SK-N-SH (cell line): ENCODE data around the gene LRRC27. TPM values are rescaled to one million over a fixed set of nuclear protein-coding genes. Genes with fewer than 3 reads are reported as not detected.

Source experiments
- CTCF ChIA-PET: fragments of 300-600, 350-600 bp; formaldehyde crosslinking; extraction: SDS; loops from one replicate; lab custom pipeline; 2021; lab: Yijun Ruan, JAX
- POLR2A ChIA-PET: fragments of 350-600 bp; sonication (Branson Sonifier 250); formaldehyde crosslinking; extraction: SDS; loops from one replicate; lab custom pipeline; 2020; ENCODE audit warnings: antibody characterized with exemption, inconsistent platforms; lab: Yijun Ruan, JAX
- DNase-seq: peaks from one replicate; pipeline ENCODE4 v3.0.0; 2012
- H2AFZ ChIP-seq: fragments of 200-600 bp; sonication (generic); 2 replicates; pipeline ENCODE4 v1.8.1; 2016; ENCODE audit warnings: antibody characterized with exemption, mild to moderate bottlenecking, low read depth
- H3F3A ChIP-seq: fragments of 200-600 bp; sonication (generic); replicated peaks from 2 replicates; pipeline ENCODE3; 2016; ENCODE audit warnings: antibody characterized with exemption, mild to moderate bottlenecking; ENCODE audit not compliant: insufficient read depth
- H3K27ac ChIP-seq, 2 experiments: fragments of 200-500 bp in 1 of 2; fragments of 200-600 bp in 1 of 2; sonication (Bioruptor generic) in 1 of 2; sonication (generic), shearing (Covaris generic) in 1 of 2; 2 replicates each; pipeline versions ENCODE4 v1.5.1 to v1.6.1; 2014 to 2016; ENCODE audit warnings: low read depth in 2 of 2, inconsistent platforms in 1 of 2, low read length in 1 of 2, mild to moderate bottlenecking in 1 of 2, mixed read lengths in 1 of 2
- H3K27me3 ChIP-seq: fragments of 200-600 bp; sonication (generic), shearing (Covaris generic); 2 replicates; pipeline ENCODE4 v1.6.1; 2016; ENCODE audit warnings: mixed run types; ENCODE audit not compliant: insufficient read depth
- H3K36me3 ChIP-seq, 2 experiments: fragments of 200-500 bp in 1 of 2; fragments of 200-600 bp in 1 of 2; sonication (Bioruptor generic) in 1 of 2; sonication (generic) in 1 of 2; replicated peaks in 1 of 2; 2 replicates each; pipeline versions ENCODE3 to v1.5.1; 2014 to 2016; ENCODE audit warnings: low read length in 1 of 2, mild to moderate bottlenecking in 1 of 2; ENCODE audit not compliant: insufficient read depth in 2 of 2, control insufficient read depth in 1 of 2
- H3K4me1 ChIP-seq, 2 experiments: fragments of 200-500 bp in 1 of 2; fragments of 200-600 bp in 1 of 2; sonication (Bioruptor generic) in 1 of 2; sonication (generic), shearing (Covaris generic) in 1 of 2; 2 replicates each; pipeline versions ENCODE4 v1.5.1 to v1.6.1; 2014 to 2016; ENCODE audit warnings: low read depth in 1 of 2, low read length in 1 of 2, mixed run types in 1 of 2; ENCODE audit not compliant: insufficient read depth in 2 of 2, control insufficient read depth in 1 of 2
- H3K4me2 ChIP-seq: fragments of 200-600 bp; sonication (generic), shearing (Covaris generic); 2 replicates; pipeline ENCODE4 v1.6.1; 2017; ENCODE audit warnings: mixed run types
- H3K4me3 ChIP-seq, 2 experiments: fragments of 200-500 bp in 1 of 2; fragments of 200-600 bp in 1 of 2; sonication (Bioruptor generic) in 1 of 2; sonication (generic), shearing (Covaris generic) in 1 of 2; 2 replicates each; pipeline versions ENCODE4 v1.5.1 to v1.8.1; 2014 to 2016; ENCODE audit warnings: low read depth in 2 of 2, inconsistent platforms in 1 of 2, low read length in 1 of 2, mild to moderate bottlenecking in 1 of 2, mixed read lengths in 1 of 2, moderate library complexity in 1 of 2
- H3K79me2 ChIP-seq: fragments of 200-600 bp; sonication (generic); 2 replicates; pipeline ENCODE4 v1.8.1; 2017; ENCODE audit warnings: mild to moderate bottlenecking; ENCODE audit not compliant: insufficient read depth
- H3K9ac ChIP-seq: fragments of 200-600 bp; sonication (generic); 2 replicates; pipeline ENCODE4 v1.6.1; 2017; ENCODE audit warnings: mixed run types
- H3K9me2 ChIP-seq: fragments of 200-600 bp; sonication (generic); 2 replicates; pipeline ENCODE4 v1.6.1; 2017; ENCODE audit warnings: mixed run types
- H3K9me3 ChIP-seq: fragments of 200-600 bp; sonication (generic); 2 replicates; pipeline ENCODE4 v1.6.1; 2017; ENCODE audit warnings: mixed run types, mild to moderate bottlenecking, moderate library complexity
- H4K20me1 ChIP-seq: fragments of 200-600 bp; sonication (generic); 2 replicates; pipeline ENCODE4 v1.6.1; 2017; ENCODE audit warnings: mild to moderate bottlenecking, mixed run types; ENCODE audit not compliant: insufficient read depth
- CTCF ChIP-seq: fragments of 200-600 bp; sonication (generic); IDR thresholded peaks from 2 replicates; pipeline ENCODE4 v1.6.1; 2017; ENCODE audit warnings: antibody characterized with exemption, mild to moderate bottlenecking, moderate library complexity
- ELF1 ChIP-seq: IDR thresholded peaks from 2 replicates; pipeline ENCODE4 v1.4.0; 2012
- EP300 ChIP-seq, 2 experiments: IDR thresholded peaks; 2 replicates each; pipeline versions ENCODE4 v1.4.0 to v1.6.1; 2012; ENCODE audit warnings: borderline replicate concordance in 1 of 2, low read depth in 1 of 2, low read length in 1 of 2
- EZH2phosphoT487 ChIP-seq: fragments of 200-600 bp; sonication (generic); IDR thresholded peaks from 2 replicates; pipeline ENCODE4 v1.6.1; 2017; ENCODE audit warnings: low read depth, mixed run types, mild to moderate bottlenecking, antibody characterized with exemption, moderate library complexity, borderline replicate concordance
- FOSL2 ChIP-seq: IDR thresholded peaks from 2 replicates; pipeline ENCODE4 v1.4.0; 2012; ENCODE audit warnings: low read depth, mild to moderate bottlenecking, moderate library complexity, borderline replicate concordance
- GATA2 ChIP-seq: sonication (generic); formaldehyde crosslinking; IDR thresholded peaks from 2 replicates; pipeline ENCODE4 v1.5.0; 2020; ENCODE audit warnings: mild to moderate bottlenecking, missing genetic modification reagents
- IRF3 ChIP-seq: fragments of 150-350 bp; IDR thresholded peaks from 2 replicates; pipeline ENCODE4 v1.6.1; 2016; ENCODE audit warnings: mild to moderate bottlenecking, low read depth, low read length
- JUND ChIP-seq: IDR thresholded peaks from 2 replicates; pipeline ENCODE4 v1.4.0; 2012
- MXI1 ChIP-seq: IDR thresholded peaks from 2 replicates; pipeline ENCODE4 v1.6.1; 2012; ENCODE audit warnings: mild to moderate bottlenecking, low read depth, low read length, improper control_type of control experiment
- NFIC ChIP-seq: IDR thresholded peaks from 2 replicates; pipeline ENCODE4 v1.4.0; 2012; ENCODE audit warnings: borderline replicate concordance
- PBX3 ChIP-seq: IDR thresholded peaks from 2 replicates; pipeline ENCODE4; 2012
- RAD21 ChIP-seq: IDR thresholded peaks from 2 replicates; pipeline ENCODE4 v1.6.1; 2012; ENCODE audit warnings: mild to moderate bottlenecking, low read length
- RCOR1 ChIP-seq: fragments of 150-350 bp; IDR thresholded peaks from 2 replicates; pipeline ENCODE4 v1.6.1; 2017; ENCODE audit warnings: antibody characterized with exemption, low read length
- REST ChIP-seq: IDR thresholded peaks from 2 replicates; pipeline ENCODE4 v1.6.1; 2012; ENCODE audit warnings: mild to moderate bottlenecking, low read depth, low read length, moderate library complexity
- RFX5 ChIP-seq: IDR thresholded peaks from 2 replicates; pipeline ENCODE4 v1.6.1; 2012; ENCODE audit warnings: mild to moderate bottlenecking, improper control_type of control experiment, low read length
- SMC3 ChIP-seq: IDR thresholded peaks from 2 replicates; pipeline ENCODE4 v1.6.1; 2012; ENCODE audit warnings: low read depth, low read length, improper control_type of control experiment
- TAF1 ChIP-seq: IDR thresholded peaks from 2 replicates; pipeline ENCODE4 v1.6.1; 2012; ENCODE audit warnings: low read depth, mild to moderate bottlenecking, low read length, moderate library complexity, borderline replicate concordance
- TCF12 ChIP-seq: IDR thresholded peaks from 2 replicates; pipeline ENCODE4 v1.4.0; 2012
- USF2 ChIP-seq: fragments of 150-350 bp; IDR thresholded peaks from 2 replicates; pipeline ENCODE4 v1.6.1; 2017; ENCODE audit warnings: antibody characterized with exemption, low read length, low read depth, borderline replicate concordance
- WGBS: methylation state at CpG from one replicate; pipeline ENCODE4 v1.1.6; 2017; ENCODE audit warnings: low lambda C conversion rate; 5-methylcytosine and 5-hydroxymethylcytosine counted together
- polyA plus RNA-seq, 3 experiments: library from polyadenylated mRNA; depleted of rRNA; stranded (reverse); fragments of >200 nt; gene quantifications; 2 replicates each; pipeline ENCODE4 v1.2.3, GENCODE V29; 2012

LRRC27 gene
- polyA plus RNA-seq, 1 of the 3 experiments (the other 2 are of a cell fraction): 10.0 TPM

- no peak overlapping the region for H3K27ac ChIP-seq
- peaks cover 10 to 29% of the 10 kb centered on the region in 2 experiments for H3K36me3 ChIP-seq
- H3F3A ChIP-seq: no peaks in the 10 kb centered on the region
- DNase-seq: no peak
- no peaks in the 10 kb centered on the region for H3K4me1 ChIP-seq
- WGBS: 91% methylated on average over 12 of the region's 13 CpGs
- no peaks in the 10 kb centered on the region for H3K9me3 ChIP-seq
- TF ChIP-seq ELF1: no peak
- H2AFZ ChIP-seq: no peak overlapping the region
- no peaks in the 10 kb centered on the region for H3K9me2 ChIP-seq
- peaks cover 3% of the 10 kb centered on the region; the same call in 1 of the 2 replicates for H4K20me1 ChIP-seq
- no peak overlapping the region for H3K4me2 ChIP-seq
- ChIA-PET CTCF (interaction anchor here (0.9 to 4.8 kb wide), 2 partner anchors 13 to 124 kb away, joined by 3 to 30 read pairs; no protein-coding TSS in a partner anchor), POLR2A (no interaction called here)
- no peaks in the 10 kb centered on the region for H3K27me3 ChIP-seq
- H3K9ac ChIP-seq: no peak overlapping the region
- H3K79me2 ChIP-seq: no peaks in the 10 kb centered on the region
- H3K4me3 ChIP-seq: no peak overlapping the region
These were observed 15.9 kb downstream of the LRRC27 start for GRCh38 chr10:132347931-132348267.

- ChIA-PET POLR2A (interaction anchor here (0.6 kb wide), 1 partner anchor 125 kb away, joined by 3 read pairs; no protein-coding TSS in a partner anchor), CTCF (interaction anchor here (3.8 to 4.8 kb wide), 2 partner anchors 11 to 126 kb away, joined by 30 to 31 read pairs; no protein-coding TSS in a partner anchor)
- Histone ChIP-seq H3K9ac (no peak overlapping the region), H3K27me3 (no peaks in the 10 kb centered on the region), H3K4me1 (no peaks in the 10 kb centered on the region), H3K27ac (no peak overlapping the region), H4K20me1 (peaks cover 5% of the 10 kb centered on the region; the same call in 1 of the 2 replicates), H3K4me3 (no peak overlapping the region), H3K79me2 (no peaks in the 10 kb centered on the region)
- WGBS: 84% methylated on average over 4 of the region's 6 CpGs
- TF ChIP-seq PBX3: no peak
- TF ChIP-seq FOSL2: no peak
- no peak for TF ChIP-seq RFX5
- no peak for TF ChIP-seq TCF12
- TF ChIP-seq RAD21: no peak
- no peak for TF ChIP-seq IRF3
- no peak for TF ChIP-seq JUND
- no peak for TF ChIP-seq MXI1
- TF ChIP-seq USF2: no peak
- TF ChIP-seq SMC3: no peak
- no peak for TF ChIP-seq REST
- TF ChIP-seq GATA2: no peak
- TF ChIP-seq TAF1: no peak
- no peak for TF ChIP-seq NFIC
- no peak for TF ChIP-seq CTCF
- no peak for TF ChIP-seq ELF1
- no peak for TF ChIP-seq EZH2phosphoT487
- TF ChIP-seq EP300 (IDR thresholded peaks at IDR 0.05; ENCODE audit: borderline replicate concordance in 1 of 2, low read depth in 1 of 2, low read length in 1 of 2): no peak
- TF ChIP-seq RCOR1: no peak
- TF ChIP-seq, all 33 proteins: peak for 0
- H2AFZ ChIP-seq: no peak overlapping the region
- DNase-seq: no peak
- no peaks in the 10 kb centered on the region for H3K9me2 ChIP-seq
- peaks cover 7 to 22% of the 10 kb centered on the region in 2 experiments for H3K36me3 ChIP-seq
- no peak overlapping the region for H3K4me2 ChIP-seq
- H3K9me3 ChIP-seq: no peaks in the 10 kb centered on the region
- H3F3A ChIP-seq: no peaks in the 10 kb centered on the region
These were observed 17.8 kb downstream of the LRRC27 start for GRCh38 chr10:132349766-132350165.
